Brain microvascular endothelial cell (primary cell): ENCODE data around the gene SEMA3E.

Experiments
- DNase-seq: peaks from one replicate; pipeline ENCODE4 v3.0.0-alpha.2; 2020
- H3K27ac ChIP-seq: fragments of 250-450 bp; sonication (Bioruptor Pico); 2 replicates; pipeline ENCODE4 v1.5.1; 2020; ENCODE audit warnings: mild to moderate bottlenecking, moderate library complexity
- H3K27me3 ChIP-seq: fragments of 250-450 bp; sonication (Bioruptor Pico); replicated peaks from 2 replicates; pipeline ENCODE4 v1.5.1; 2020; ENCODE audit warnings: mild to moderate bottlenecking
- H3K36me3 ChIP-seq: fragments of 250-450 bp; sonication (Bioruptor Pico); replicated peaks from 2 replicates; pipeline ENCODE4 v1.5.1; 2020; ENCODE audit warnings: mild to moderate bottlenecking
- H3K4me3 ChIP-seq: 2 replicates; pipeline ENCODE4 v1.5.1; 2011; ENCODE audit warnings: low read depth, mild to moderate bottlenecking, control low read depth, low read length, moderate library complexity
- in situ Hi-C: cut with HindIII; loops from 2 replicates; pipeline ENCODE4 v1.10.0; 2017; ENCODE audit warnings: low sequenced_read_pairs, low pct_ligation_motif_present
- TF ChIP-seq, protein P1 (sequence below): IDR thresholded peaks from 2 replicates; pipeline ENCODE4 v1.5.1; 2011; ENCODE audit warnings: low read depth, mild to moderate bottlenecking, moderate library complexity, low read length, control low read depth, inconsistent platforms; ENCODE audit errors: missing control alignments

Gene SEMA3E

DNA sequence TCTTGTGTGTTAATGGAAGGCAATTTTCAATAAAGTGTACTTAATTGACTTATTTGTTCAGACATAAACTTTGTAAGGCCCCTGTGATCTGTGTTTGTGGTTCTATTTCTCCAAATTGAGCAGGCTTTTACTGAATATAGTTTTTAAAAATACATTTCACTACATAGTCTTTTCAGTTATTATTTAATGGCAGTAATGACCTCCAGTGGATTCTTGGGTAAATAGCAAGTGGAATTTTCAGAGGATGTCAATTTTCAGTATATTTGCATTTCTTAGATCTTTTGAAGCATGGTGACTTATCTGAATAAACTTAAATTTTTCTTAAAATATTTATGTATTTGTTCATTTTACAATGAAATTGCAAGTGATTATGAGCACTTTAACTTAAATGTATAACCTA lies 283.2 kb downstream of the SEMA3E start:
- Histone ChIP-seq H3K36me3 (no peaks in the 10 kb centered on the region), H3K27ac (no peak overlapping the region), H3K4me3 (no peak overlapping the region), H3K27me3 (no peaks in the 10 kb centered on the region)
- TF ChIP-seq, protein P1, sequence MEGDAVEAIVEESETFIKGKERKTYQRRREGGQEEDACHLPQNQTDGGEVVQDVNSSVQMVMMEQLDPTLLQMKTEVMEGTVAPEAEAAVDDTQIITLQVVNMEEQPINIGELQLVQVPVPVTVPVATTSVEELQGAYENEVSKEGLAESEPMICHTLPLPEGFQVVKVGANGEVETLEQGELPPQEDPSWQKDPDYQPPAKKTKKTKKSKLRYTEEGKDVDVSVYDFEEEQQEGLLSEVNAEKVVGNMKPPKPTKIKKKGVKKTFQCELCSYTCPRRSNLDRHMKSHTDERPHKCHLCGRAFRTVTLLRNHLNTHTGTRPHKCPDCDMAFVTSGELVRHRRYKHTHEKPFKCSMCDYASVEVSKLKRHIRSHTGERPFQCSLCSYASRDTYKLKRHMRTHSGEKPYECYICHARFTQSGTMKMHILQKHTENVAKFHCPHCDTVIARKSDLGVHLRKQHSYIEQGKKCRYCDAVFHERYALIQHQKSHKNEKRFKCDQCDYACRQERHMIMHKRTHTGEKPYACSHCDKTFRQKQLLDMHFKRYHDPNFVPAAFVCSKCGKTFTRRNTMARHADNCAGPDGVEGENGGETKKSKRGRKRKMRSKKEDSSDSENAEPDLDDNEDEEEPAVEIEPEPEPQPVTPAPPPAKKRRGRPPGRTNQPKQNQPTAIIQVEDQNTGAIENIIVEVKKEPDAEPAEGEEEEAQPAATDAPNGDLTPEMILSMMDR = peak; percentile 24
- no peak for DNase-seq
- in situ Hi-C loops = no loop called here

DNA sequence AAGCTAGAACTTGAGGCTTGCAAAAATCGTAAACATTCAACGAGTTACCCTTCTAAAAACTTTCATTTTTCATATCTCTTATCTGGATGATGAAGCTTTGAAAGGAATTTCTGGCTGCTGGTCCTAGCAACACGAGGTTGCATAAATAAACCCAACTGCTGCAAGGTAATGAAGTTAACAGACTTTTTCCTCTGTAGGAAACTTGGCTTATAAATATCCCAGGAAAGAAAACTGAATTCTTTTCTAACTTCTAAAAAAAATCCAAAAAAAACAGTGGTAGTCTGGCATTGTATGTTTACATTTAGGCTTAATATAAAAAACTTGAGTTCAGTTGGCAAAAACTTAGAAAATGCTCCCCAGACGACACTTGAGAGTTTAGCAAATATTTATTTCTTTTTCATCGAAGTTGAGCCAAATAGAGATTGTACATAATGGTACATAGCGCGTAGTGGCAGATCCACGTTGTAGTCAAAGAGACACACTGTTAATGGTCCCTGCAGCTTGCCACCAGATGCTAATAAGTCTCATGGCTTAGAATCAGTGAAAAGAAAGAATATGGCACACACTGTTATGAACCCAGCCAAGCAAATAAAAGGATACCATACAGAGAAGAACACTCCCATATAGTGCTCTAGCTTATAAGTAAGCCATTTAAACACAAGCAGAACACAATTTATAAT lies 285.9 kb downstream of the SEMA3E start:
- in situ Hi-C loops = no loop called here
- no peak overlapping the region for H3K27ac ChIP-seq
- no peak overlapping the region for H3K4me3 ChIP-seq
- no peaks in the 10 kb centered on the region for H3K36me3 ChIP-seq
- no peaks in the 10 kb centered on the region for H3K27me3 ChIP-seq
- TF ChIP-seq, protein P1 = no peak
- peak; percentile 12 for DNase-seq

DNA sequence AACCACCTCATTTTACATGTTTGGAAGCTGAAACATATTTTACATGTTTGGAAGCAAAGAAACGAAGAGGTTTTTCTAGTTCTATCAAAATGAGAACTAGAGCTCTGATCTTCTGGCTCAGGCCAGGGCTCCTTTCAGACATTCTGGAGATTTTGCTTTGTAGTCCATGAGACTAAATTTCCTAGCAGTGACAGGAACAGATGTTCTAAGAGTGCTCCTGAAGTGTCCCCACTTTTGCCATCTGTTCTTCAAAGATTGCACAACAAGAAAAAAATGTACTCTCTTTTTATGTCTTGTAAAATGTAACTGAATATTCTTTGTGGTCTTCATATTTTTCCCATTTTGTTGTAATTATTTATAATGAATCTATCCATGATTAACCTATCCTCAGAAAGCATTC lies 289.8 kb downstream of the SEMA3E start:
- no peak for DNase-seq
- in situ Hi-C loops = no loop called here

DNA sequence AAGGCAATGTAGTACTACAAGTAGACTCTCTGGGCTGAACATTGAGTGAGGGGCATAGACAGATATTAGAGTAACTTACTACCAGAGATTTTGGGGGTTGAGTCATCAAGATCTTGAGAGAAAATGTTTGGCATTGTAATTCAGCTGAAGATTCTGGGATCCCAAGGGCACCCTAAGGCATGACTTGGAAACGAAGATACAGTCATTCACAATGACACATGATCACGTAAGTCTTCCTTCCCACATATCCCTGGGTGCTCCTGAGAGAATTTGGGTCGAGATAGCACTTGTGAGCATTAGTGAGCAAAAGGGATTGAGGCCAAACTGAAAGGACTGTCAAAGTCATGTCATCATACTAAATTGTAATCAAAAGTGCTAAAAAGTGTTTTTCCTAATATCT lies 293.8 kb downstream of the SEMA3E start:
- no peak overlapping the region for H3K27ac ChIP-seq

More for the DNA sequence above, 289.8 kb downstream of the SEMA3E start:
- H3K27ac ChIP-seq = no peak overlapping the region
- no peak overlapping the region for H3K4me3 ChIP-seq
- H3K36me3 ChIP-seq = no peaks in the 10 kb centered on the region
- TF ChIP-seq, protein P1 = no peak
- H3K27me3 ChIP-seq = no peaks in the 10 kb centered on the region

DNA sequence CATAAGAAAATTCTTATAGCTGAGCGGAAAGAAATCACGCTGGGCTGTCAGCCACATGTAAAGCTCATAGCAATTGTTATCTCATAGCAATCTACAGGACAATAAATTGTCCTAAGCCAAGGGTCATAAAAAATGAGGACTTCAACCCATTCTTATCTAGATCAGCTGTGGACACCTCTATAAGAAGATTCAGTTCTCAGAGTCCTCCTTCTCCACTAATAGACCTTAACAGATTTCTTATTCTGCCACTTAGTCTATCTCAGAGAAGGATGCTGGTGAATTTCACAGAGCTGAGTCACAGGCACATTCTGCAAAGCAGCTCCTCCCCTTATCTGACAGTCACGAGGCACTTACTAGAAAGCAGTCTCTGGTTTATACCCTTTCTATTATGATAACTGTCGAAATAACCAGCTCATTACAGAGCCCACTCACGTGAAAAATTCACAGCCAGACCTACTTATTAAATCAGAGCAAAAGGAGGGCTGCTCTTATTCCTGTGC lies 300.9 kb downstream of the SEMA3E start:
- in situ Hi-C loops = no loop called here
- Histone ChIP-seq H3K4me3 (no peak overlapping the region), H3K27ac (no peak overlapping the region), H3K27me3 (no peaks in the 10 kb centered on the region), H3K36me3 (no peaks in the 10 kb centered on the region)
- DNase-seq = peak; percentile 83
- TF ChIP-seq, protein P1 = no peak

More for the DNA sequence above, 293.8 kb downstream of the SEMA3E start:
- TF ChIP-seq, protein P1 = no peak
- Histone ChIP-seq H3K4me3 (no peak overlapping the region), H3K27me3 (no peaks in the 10 kb centered on the region), H3K36me3 (no peaks in the 10 kb centered on the region)
- in situ Hi-C loops = no loop called here
- DNase-seq = no peak

DNA sequence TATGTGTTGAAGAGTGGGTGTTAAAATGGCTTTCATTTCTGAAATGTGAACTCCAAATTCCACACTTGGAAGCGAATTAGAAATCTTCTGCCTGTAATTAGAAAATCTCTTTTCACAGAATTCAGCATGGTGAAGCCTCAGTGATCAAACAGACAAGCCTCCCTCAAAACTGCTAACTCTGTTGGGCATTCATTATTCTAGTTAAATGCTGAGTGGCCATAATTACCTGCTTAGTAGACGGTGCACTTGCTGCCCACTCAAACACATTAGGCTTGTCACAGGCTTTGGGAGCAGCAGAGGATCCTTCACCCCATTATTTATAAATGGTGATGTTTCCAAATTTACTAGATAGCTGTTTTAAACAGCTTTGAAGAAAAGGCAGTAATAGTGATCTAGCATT lies 309.0 kb downstream of the SEMA3E start:
- DNase-seq = no peak
- Histone ChIP-seq H3K27ac (no peak overlapping the region), H3K27me3 (no peaks in the 10 kb centered on the region), H3K36me3 (no peaks in the 10 kb centered on the region), H3K4me3 (no peak overlapping the region)
- TF ChIP-seq, protein P1 = no peak
- in situ Hi-C loops = no loop called here
